DND-41 (cell line): ENCODE results near the gene CTNNA3.

Experiments
- ATAC-seq: fragments of 200-7000 bp; cut with Tn5 transposase; 3 replicates; pipeline ENCODE4 v1.9.1; 2021; ENCODE audit warnings: low read depth; ENCODE audit not compliant: insufficient read depth
- DNase-seq: peaks from one replicate; pipeline ENCODE4 v3.0.0-alpha.2; 2020
- H2AFZ ChIP-seq: 2 replicates; pipeline ENCODE4 v1.6.0; 2012; ENCODE audit warnings: low read depth, low read length
- H3K27ac ChIP-seq: 2 replicates; pipeline ENCODE4 v1.5.1; 2012; ENCODE audit warnings: low read length, inconsistent platforms
- H3K27me3 ChIP-seq: fragments of 200-600 bp; sonication (generic); 2 replicates; pipeline ENCODE4 v1.6.0; 2012; ENCODE audit warnings: low read length, mild to moderate bottlenecking, inconsistent platforms; ENCODE audit not compliant: insufficient read depth, poor library complexity
- H3K36me3 ChIP-seq: 2 replicates; pipeline ENCODE4 v1.5.1; 2012; ENCODE audit warnings: low read length, inconsistent platforms; ENCODE audit not compliant: insufficient read depth
- H3K4me1 ChIP-seq: 2 replicates; pipeline ENCODE4 v1.5.1; 2012; ENCODE audit warnings: mild to moderate bottlenecking, low read length; ENCODE audit not compliant: insufficient read depth
- H3K4me2 ChIP-seq: 2 replicates; pipeline ENCODE4 v1.6.0; 2012; ENCODE audit warnings: mild to moderate bottlenecking, moderate library complexity, low read length, inconsistent platforms; ENCODE audit not compliant: insufficient read depth
- H3K4me3 ChIP-seq, 2 experiments: fragments of 200-600 bp in 1 of 2; shearing (Covaris generic) in 1 of 2; 2 replicates each; pipeline ENCODE4 v1.5.1; 2012 to 2016; ENCODE audit warnings: inconsistent platforms in 2 of 2, low read length in 2 of 2, mild to moderate bottlenecking in 2 of 2, low read depth in 1 of 2, moderate library complexity in 1 of 2
- H3K79me2 ChIP-seq: 2 replicates; pipeline ENCODE4 v1.6.0; 2012; ENCODE audit warnings: low read length, inconsistent platforms; ENCODE audit not compliant: insufficient read depth
- H3K9ac ChIP-seq: 2 replicates; pipeline ENCODE4 v1.6.0; 2012; ENCODE audit warnings: low read depth, mild to moderate bottlenecking, inconsistent platforms, low read length, moderate library complexity
- H3K9me3 ChIP-seq: 2 replicates; pipeline ENCODE4 v1.5.1; 2012; ENCODE audit warnings: low read length, moderate library complexity, mild to moderate bottlenecking, inconsistent platforms; ENCODE audit not compliant: insufficient read depth, severe bottlenecking
- H4K20me1 ChIP-seq: 2 replicates; pipeline ENCODE4 v1.6.0; 2012; ENCODE audit warnings: low read length; ENCODE audit not compliant: insufficient read depth
- EZH2 ChIP-seq: IDR thresholded peaks from 3 replicates; pipeline ENCODE4 v1.6.1; 2012; ENCODE audit warnings: borderline replicate concordance, low read depth, mild to moderate bottlenecking, moderate library complexity, low read length, inconsistent platforms; ENCODE audit not compliant: severe bottlenecking
- TF ChIP-seq, protein P1 (sequence below): IDR thresholded peaks from 2 replicates; pipeline ENCODE4 v1.5.1; 2012; ENCODE audit warnings: borderline replicate concordance, low read length, moderate library complexity, mild to moderate bottlenecking; ENCODE audit not compliant: poor library complexity, severe bottlenecking; ENCODE audit errors: extremely low read depth

CTNNA3 gene

DNA sequence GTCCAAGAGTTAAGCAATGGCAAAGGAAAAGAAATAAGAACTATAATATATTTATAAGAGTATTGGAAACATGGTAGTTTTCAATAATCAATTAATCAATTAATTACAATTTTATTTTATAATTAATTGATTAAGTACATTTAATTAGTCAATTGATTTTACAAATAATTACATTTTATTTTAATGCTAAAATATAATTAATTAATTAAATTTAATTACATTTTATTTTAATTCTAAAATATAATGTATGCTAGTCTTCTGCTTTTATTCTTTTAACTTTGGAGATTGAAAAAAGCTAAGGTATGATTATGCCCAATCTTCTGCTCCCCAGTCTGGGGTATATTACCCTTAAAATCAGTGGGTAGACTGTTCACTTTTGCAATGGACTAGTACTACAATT lies 1456.9 kb downstream of the CTNNA3 start:
- H3K4me1 ChIP-seq = no peaks in the 10 kb centered on the region
- no peak for ATAC-seq

GRCh38 chr10:66238343-66238742 lies 1457.7 kb downstream of the CTNNA3 start:
- H3K36me3 ChIP-seq = no peaks in the 10 kb centered on the region

More for the DNA sequence above, 1456.9 kb downstream of the CTNNA3 start:
- DNase-seq = no peak
- H3K36me3 ChIP-seq = no peaks in the 10 kb centered on the region
- no peaks in the 10 kb centered on the region for H3K9me3 ChIP-seq
- no peak overlapping the region for H3K27ac ChIP-seq
- no peak overlapping the region for H2AFZ ChIP-seq
- H3K4me3 ChIP-seq = no peak overlapping the region
- no peaks in the 10 kb centered on the region for H4K20me1 ChIP-seq
- H3K79me2 ChIP-seq = no peaks in the 10 kb centered on the region
- TF ChIP-seq EZH2 = no peak
- TF ChIP-seq, protein P1, sequence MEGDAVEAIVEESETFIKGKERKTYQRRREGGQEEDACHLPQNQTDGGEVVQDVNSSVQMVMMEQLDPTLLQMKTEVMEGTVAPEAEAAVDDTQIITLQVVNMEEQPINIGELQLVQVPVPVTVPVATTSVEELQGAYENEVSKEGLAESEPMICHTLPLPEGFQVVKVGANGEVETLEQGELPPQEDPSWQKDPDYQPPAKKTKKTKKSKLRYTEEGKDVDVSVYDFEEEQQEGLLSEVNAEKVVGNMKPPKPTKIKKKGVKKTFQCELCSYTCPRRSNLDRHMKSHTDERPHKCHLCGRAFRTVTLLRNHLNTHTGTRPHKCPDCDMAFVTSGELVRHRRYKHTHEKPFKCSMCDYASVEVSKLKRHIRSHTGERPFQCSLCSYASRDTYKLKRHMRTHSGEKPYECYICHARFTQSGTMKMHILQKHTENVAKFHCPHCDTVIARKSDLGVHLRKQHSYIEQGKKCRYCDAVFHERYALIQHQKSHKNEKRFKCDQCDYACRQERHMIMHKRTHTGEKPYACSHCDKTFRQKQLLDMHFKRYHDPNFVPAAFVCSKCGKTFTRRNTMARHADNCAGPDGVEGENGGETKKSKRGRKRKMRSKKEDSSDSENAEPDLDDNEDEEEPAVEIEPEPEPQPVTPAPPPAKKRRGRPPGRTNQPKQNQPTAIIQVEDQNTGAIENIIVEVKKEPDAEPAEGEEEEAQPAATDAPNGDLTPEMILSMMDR = no peak
- no peak overlapping the region for H3K4me2 ChIP-seq
- H3K27me3 ChIP-seq = no peaks in the 10 kb centered on the region
- no peak overlapping the region for H3K9ac ChIP-seq

DNA sequence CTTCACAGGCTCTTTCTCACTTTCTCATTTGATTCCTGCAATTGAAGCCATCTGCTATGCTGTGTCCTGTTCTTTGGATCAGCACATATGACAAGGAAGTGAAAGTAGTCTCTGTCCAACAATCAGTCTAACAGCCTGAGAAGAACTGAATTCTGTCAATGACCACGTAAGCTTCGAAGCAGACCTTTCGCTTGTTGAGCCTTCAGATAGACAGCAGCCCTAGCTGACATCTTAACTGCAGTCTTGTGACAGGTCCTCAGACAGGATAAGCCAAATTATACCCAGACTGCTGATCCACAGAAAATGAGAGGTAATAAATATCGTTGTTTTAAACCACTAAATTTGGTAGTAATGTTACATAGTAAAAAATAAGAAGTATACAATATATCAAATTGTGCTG lies 1461.1 kb downstream of the CTNNA3 start:
- DNase-seq (no peak), ATAC-seq (no peak)
- H3K4me3 ChIP-seq = no peak overlapping the region
- H2AFZ ChIP-seq = no peak overlapping the region
- no peak overlapping the region for H3K27ac ChIP-seq
- H4K20me1 ChIP-seq = no peaks in the 10 kb centered on the region
- H3K4me2 ChIP-seq = no peak overlapping the region
- H3K9me3 ChIP-seq = no peaks in the 10 kb centered on the region
- H3K27me3 ChIP-seq = no peaks in the 10 kb centered on the region
- no peaks in the 10 kb centered on the region for H3K36me3 ChIP-seq
- TF ChIP-seq EZH2 = no peak
- TF ChIP-seq, protein P1 = no peak
- H3K79me2 ChIP-seq = no peaks in the 10 kb centered on the region
- no peak overlapping the region for H3K9ac ChIP-seq
- H3K4me1 ChIP-seq = no peaks in the 10 kb centered on the region

More at GRCh38 chr10:66238343-66238742, 1457.7 kb downstream of the CTNNA3 start:
- H3K79me2 ChIP-seq = no peaks in the 10 kb centered on the region
- H3K27ac ChIP-seq = no peak overlapping the region
- no peak for ATAC-seq
- no peaks in the 10 kb centered on the region for H4K20me1 ChIP-seq
- no peak overlapping the region for H2AFZ ChIP-seq
- H3K4me2 ChIP-seq = no peak overlapping the region
- TF ChIP-seq, protein P1 = no peak
- no peak for TF ChIP-seq EZH2
- H3K4me3 ChIP-seq = no peak overlapping the region
- no peak for DNase-seq
- H3K27me3 ChIP-seq = no peaks in the 10 kb centered on the region
- H3K9ac ChIP-seq = no peak overlapping the region
- no peaks in the 10 kb centered on the region for H3K9me3 ChIP-seq
- H3K4me1 ChIP-seq = no peaks in the 10 kb centered on the region

GRCh38 chr10:66228887-66229286 lies 1467.1 kb downstream of the CTNNA3 start:
- no peak for ATAC-seq
- no peak overlapping the region for H2AFZ ChIP-seq
- no peaks in the 10 kb centered on the region for H4K20me1 ChIP-seq
- no peaks in the 10 kb centered on the region for H3K4me1 ChIP-seq
- no peak for TF ChIP-seq EZH2
- TF ChIP-seq, protein P1 = no peak
- no peaks in the 10 kb centered on the region for H3K36me3 ChIP-seq
- no peak overlapping the region for H3K9ac ChIP-seq
- H3K27ac ChIP-seq = no peak overlapping the region
- H3K9me3 ChIP-seq = no peaks in the 10 kb centered on the region
- H3K4me3 ChIP-seq = no peak overlapping the region
- no peak for DNase-seq
- no peak overlapping the region for H3K4me2 ChIP-seq
- no peaks in the 10 kb centered on the region for H3K79me2 ChIP-seq
- H3K27me3 ChIP-seq = no peaks in the 10 kb centered on the region
